ENCODE measurements around the gene SNRK. TPM values are rescaled to one million over a fixed set of nuclear protein-coding genes. Genes with fewer than 3 reads are reported as not detected.

Gene SNRK
- total RNA-seq, 1 experiment from 2014 or later, result 11.8 TPM

GRCh38 chr3:43298761-43299160 is 12.4 kb downstream of the SNRK start (continued):
- TF ChIP-seq E2F1 (CRISPR knock-in tag; IDR thresholded peaks at IDR 0.05), result no peak
- TF ChIP-seq, protein P1, sequence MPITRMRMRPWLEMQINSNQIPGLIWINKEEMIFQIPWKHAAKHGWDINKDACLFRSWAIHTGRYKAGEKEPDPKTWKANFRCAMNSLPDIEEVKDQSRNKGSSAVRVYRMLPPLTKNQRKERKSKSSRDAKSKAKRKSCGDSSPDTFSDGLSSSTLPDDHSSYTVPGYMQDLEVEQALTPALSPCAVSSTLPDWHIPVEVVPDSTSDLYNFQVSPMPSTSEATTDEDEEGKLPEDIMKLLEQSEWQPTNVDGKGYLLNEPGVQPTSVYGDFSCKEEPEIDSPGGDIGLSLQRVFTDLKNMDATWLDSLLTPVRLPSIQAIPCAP (CRISPR knock-in tag; IDR thresholded peaks at IDR 0.05), result no peak

GRCh38 chr3:43302116-43302880 is 16.0 kb downstream of the SNRK start:
- CTCF ChIA-PET, result no interaction called here
- no peak for ATAC-seq
- Mint-ChIP-seq H3K9me3 (no peaks in the 10 kb centered on the region), H3K27ac (no peak overlapping the region), H3K4me3 (no peak overlapping the region), H3K27me3 (ENCODE audit: low read depth) (no peaks in the 10 kb centered on the region), H3K4me1 (no peaks in the 10 kb centered on the region), H3K36me3 (peaks cover 10% of the 10 kb centered on the region; the same call in 1 of the 2 replicates)
- DNase-seq (ENCODE audit: low spot score), result no peak
- no peak for TF ChIP-seq GTF2I (CRISPR knock-in tag; conservative IDR thresholded peaks at IDR 0.05)
- TF ChIP-seq ZNF396 (CRISPR knock-in tag; IDR thresholded peaks at IDR 0.05; ENCODE audit: borderline replicate concordance), result no peak
- no peak for TF ChIP-seq JAZF1 (CRISPR knock-in tag; IDR thresholded peaks at IDR 0.05)
- TF ChIP-seq, protein P2, sequence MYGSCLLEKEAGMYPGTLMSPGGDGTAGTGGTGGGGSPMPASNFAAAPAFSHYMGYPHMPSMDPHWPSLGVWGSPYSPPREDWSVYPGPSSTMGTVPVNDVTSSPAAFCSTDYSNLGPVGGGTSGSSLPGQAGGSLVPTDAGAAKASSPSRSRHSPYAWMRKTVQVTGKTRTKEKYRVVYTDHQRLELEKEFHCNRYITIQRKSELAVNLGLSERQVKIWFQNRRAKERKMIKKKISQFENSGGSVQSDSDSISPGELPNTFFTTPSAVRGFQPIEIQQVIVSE (CRISPR knock-in tag; IDR thresholded peaks at IDR 0.05; ENCODE audit: borderline replicate concordance), result no peak
- no peak for TF ChIP-seq ZNF671 (CRISPR knock-in tag; IDR thresholded peaks at IDR 0.05)
- no peak for TF ChIP-seq ZBTB21 (CRISPR knock-in tag; IDR thresholded peaks at IDR 0.05; ENCODE audit: borderline replicate concordance)
- TF ChIP-seq EMX1 (CRISPR knock-in tag; IDR thresholded peaks at IDR 0.05), result no peak
- TF ChIP-seq CTCF (IDR thresholded peaks at IDR 0.05), result no peak
- TF ChIP-seq NFYB (CRISPR knock-in tag; conservative IDR thresholded peaks at IDR 0.05; ENCODE audit: low read depth), result no peak
- TF ChIP-seq ARID4B (CRISPR knock-in tag; IDR thresholded peaks at IDR 0.05; ENCODE audit: borderline replicate concordance), result no peak
- TF ChIP-seq GRHL2 (CRISPR knock-in tag; IDR thresholded peaks at IDR 0.05; ENCODE audit: insufficient replicate concordance, severe bottlenecking), result no peak
- TF ChIP-seq ZNF512 (CRISPR knock-in tag; IDR thresholded peaks at IDR 0.05; ENCODE audit: borderline replicate concordance), result no peak
- no peak for TF ChIP-seq STAT6 (CRISPR knock-in tag; conservative IDR thresholded peaks at IDR 0.05; ENCODE audit: low read depth)
- no peak for TF ChIP-seq SMAD3 (CRISPR knock-in tag; IDR thresholded peaks at IDR 0.05; ENCODE audit: borderline replicate concordance)
- TF ChIP-seq E2F5 (CRISPR knock-in tag; IDR thresholded peaks at IDR 0.05), result no peak
- POLR2A ChIA-PET, result no interaction called here

Measured in WTC11 (cell line).